Psoas muscle (tissue), 8 donors: ENCODE data around the gene BCL11B. TPM values are rescaled to one million over a fixed set of nuclear protein-coding genes. Genes with fewer than 3 reads are reported as not detected.

Experiments used
- ATAC-seq, 4 donors: fragments of 200-7000 bp; cut with Tn5 transposase; one replicate each; pipeline ENCODE4 v1.9.1; 2020; ENCODE audit warnings: moderate library complexity in 3 of 4, mild to moderate bottlenecking in 2 of 4
- DNase-seq, 2 donors: peaks; one replicate each; pipeline ENCODE4 v3.0.0-alpha.2; 2020
- H3K27ac ChIP-seq: fragments of 200-600 bp; one replicate; pipeline ENCODE4 v1.8.0; 2022
- H3K27me3 ChIP-seq, 3 donors: fragments of 200-600 bp in 1 of 3; one replicate each; pipeline versions ENCODE4 v1.6.1 to v1.8.0; 2013 to 2022; ENCODE audit warnings: low read length in 2 of 3, mild to moderate bottlenecking in 2 of 3, moderate library complexity in 1 of 3; ENCODE audit not compliant: insufficient read depth in 3 of 3
- H3K36me3 ChIP-seq, 2 donors: fragments of 200-600 bp in 1 of 2; one replicate each; pipeline versions ENCODE4 v1.6.1 to v1.8.0; 2013 to 2022; ENCODE audit warnings: low read depth in 1 of 2, mild to moderate bottlenecking in 1 of 2, moderate library complexity in 1 of 2; ENCODE audit not compliant: insufficient read depth in 1 of 2
- H3K4me1 ChIP-seq: fragments of 200-600 bp; one replicate; pipeline ENCODE4 v1.8.0; 2022
- H3K4me3 ChIP-seq: fragments of 200-600 bp; one replicate; pipeline ENCODE4 v1.8.0; 2022; ENCODE audit warnings: mild to moderate bottlenecking
- H3K9me3 ChIP-seq: fragments of 200-600 bp; one replicate; pipeline ENCODE4 v1.8.0; 2022
- CTCF ChIP-seq: fragments of 200-600 bp; IDR thresholded peaks from one replicate; pipeline ENCODE4 v1.8.0; 2022; ENCODE audit warnings: antibody characterized with exemption
- WGBS, 3 donors: extraction: QIAGEN DNeasy Blood & Tissue Kit; methylation state at CpG; one replicate each; pipeline versions ENCODE4 v1.1.6 to v1.1.7; 2013; 5-methylcytosine and 5-hydroxymethylcytosine counted together
- intact Hi-C, 2 donors: fragments of 100-400 bp; cut with DNase I; formaldehyde crosslinking; loops; one replicate each; pipeline versions ENCODE4 v1.11.0 to v1.14.2; 2022
- polyA plus RNA-seq, 3 donors: library from polyadenylated mRNA; stranded (reverse); fragments of 200-250 nt; gene quantifications; one replicate each; pipeline ENCODE4 v1.2.3, GENCODE V29; 2013
- total RNA-seq, 4 donors: library from RNA; stranded (reverse); fragmentation: NEBNext Ultra II Directional in 2 of 4; extraction: Animal tissue kit (Norgen Biotek cat#: 25700) in 2 of 4; gene quantifications; one replicate each; pipeline versions ENCODE4 v1.2.1 to v1.2.4, GENCODE V29; 2021 to 2023
- donor health status: healthy with polysubstance abuse.
- donor health status: DM: no; HTN: no; CAD: no; lungs with moderate emphysema.
- donor health status: Bipolar disorder and iron deficiency.
- donor health status: healthy.
- donor health status: DM: yes; HTN: yes; CAD: no.
- donor health status: DM: no; HTN: no; CAD: no.
- donor health status: DM: no; HTN: no; CAD: no.
- donor health status: DM: yes; HTN: yes; CAD: no.

Gene BCL11B
- total and polyA plus RNA-seq, 7 donors: 0.01 to 0.34 (median 0.15) TPM; not detected in 2

- Histone ChIP-seq H3K4me1 (no peaks in the 10 kb centered on the region), H3K9me3 (no peaks in the 10 kb centered on the region), H3K27me3 (no peaks in the 10 kb centered on the region), H3K27ac (no peak overlapping the region), H3K4me3 (no peak overlapping the region), H3K36me3 (no peaks in the 10 kb centered on the region)
- ATAC-seq (no peak), DNase-seq (no peak)
- WGBS, 3 donors: 95 to 97% (median 96%) methylated on average over 33 of the region's 33 CpGs
- no peak for TF ChIP-seq CTCF
- intact Hi-C loops: no loop called here
These were observed 95.6 kb downstream of the BCL11B start for GRCh38 chr14:99176156-99176945.

GRCh38 chr14:99175331-99176155, 96.5 kb downstream of the BCL11B start:
- DNase-seq (no peak), ATAC-seq (no peak)
- H3K4me3 ChIP-seq: no peak overlapping the region
- no peaks in the 10 kb centered on the region for H3K27me3 ChIP-seq
- no peak overlapping the region for H3K27ac ChIP-seq
- WGBS, 3 donors: 97 to 98% (median 98%) methylated on average over 91 to 95 of the region's 95 CpGs
- H3K36me3 ChIP-seq: no peaks in the 10 kb centered on the region
- no peaks in the 10 kb centered on the region for H3K9me3 ChIP-seq
- intact Hi-C loops: no loop called here
- no peak for TF ChIP-seq CTCF
- H3K4me1 ChIP-seq: no peaks in the 10 kb centered on the region

- no peak for TF ChIP-seq CTCF
- H3K4me3 ChIP-seq: no peak overlapping the region
- DNase-seq (no peak), ATAC-seq (no peak)
- 93 to 95% (median 94%) methylated on average over 66 to 81 of the region's 81 CpGs for WGBS, 3 donors
- H3K27ac ChIP-seq: no peak overlapping the region
- no peaks in the 10 kb centered on the region for H3K4me1 ChIP-seq
- no peaks in the 10 kb centered on the region for H3K27me3 ChIP-seq
- intact Hi-C loops: no loop called here
- no peaks in the 10 kb centered on the region for H3K9me3 ChIP-seq
- H3K36me3 ChIP-seq: no peaks in the 10 kb centered on the region
These were observed 97.2 kb downstream of the BCL11B start for GRCh38 chr14:99174770-99175319.

GRCh38 chr14:99174081-99174769, 97.8 kb downstream of the BCL11B start:
- Histone ChIP-seq H3K9me3 (no peaks in the 10 kb centered on the region), H3K27ac (no peak overlapping the region), H3K36me3 (no peaks in the 10 kb centered on the region), H3K4me1 (no peaks in the 10 kb centered on the region), H3K27me3 (no peaks in the 10 kb centered on the region), H3K4me3 (no peak overlapping the region)
- no peak for TF ChIP-seq CTCF
- intact Hi-C loops: no loop called here
- DNase-seq (no peak), ATAC-seq (no peak)
- WGBS, 3 donors: 92 to 95% (median 94%) methylated on average over 77 to 79 of the region's 79 CpGs
